Sigmoid colon (tissue), 4 donors: ENCODE results near the gene MAPK12.

ENCODE experiments used
- CTCF ChIP-seq, 4 experiments: fragments of 450-650 bp in 3 of 4; fragments of 200-600 bp in 1 of 4; IDR thresholded peaks; one replicate each; pipeline ENCODE4 v1.5.1; 2016 to 2019; ENCODE audit warnings: antibody characterized with exemption in 4 of 4, mild to moderate bottlenecking in 3 of 4, moderate library complexity in 2 of 4
- POLR2A ChIP-seq, 2 donors: fragments of 450-650 bp; IDR thresholded peaks; one replicate each; pipeline ENCODE4 v1.6.1; 2016; ENCODE audit warnings: antibody characterized with exemption in 2 of 2, mild to moderate bottlenecking in 2 of 2, moderate library complexity in 2 of 2
- POLR2AphosphoS5 ChIP-seq, 4 donors: sonication (generic); formaldehyde crosslinking; IDR thresholded peaks; one replicate each; pipeline ENCODE4 v1.6.1; 2017; ENCODE audit warnings: antibody characterized with exemption in 4 of 4

- TF ChIP-seq POLR2A (IDR thresholded peaks at IDR 0.05) (no peak), CTCF (IDR thresholded peaks at IDR 0.05) (no peak), POLR2AphosphoS5 (IDR thresholded peaks at IDR 0.05) (no peak)
Observed at GRCh38 chr22:50210378-50211139, 50.9 kb downstream of the MAPK12 start.
